GM12872 (cell line): Measurements from ENCODE around the gene CXCL1.

ENCODE experiments used
- CTCF ChIP-seq: IDR thresholded peaks from 3 replicates; pipeline ENCODE4 v1.5.1; 2011; ENCODE audit warnings: low read depth, mild to moderate bottlenecking, low read length, moderate library complexity; ENCODE audit not compliant: insufficient read depth

The CXCL1 gene

DNA sequence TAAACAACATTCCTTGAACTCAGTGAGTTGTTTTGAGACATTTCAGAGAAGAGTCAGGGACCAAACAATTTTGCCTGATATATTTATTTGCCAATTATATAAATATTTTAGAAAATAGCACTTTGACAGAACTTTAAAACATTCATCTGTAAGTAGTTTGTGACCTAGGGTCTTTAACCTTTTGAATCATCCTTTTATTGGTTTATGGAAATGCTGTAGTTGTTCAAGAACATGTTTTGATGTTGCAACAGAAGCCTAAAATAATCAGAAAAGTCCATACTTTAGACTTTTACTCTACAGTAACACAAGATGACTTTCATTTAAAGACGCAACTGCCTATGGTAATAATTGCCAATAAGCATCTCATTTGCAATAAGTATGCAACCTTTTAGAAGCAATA lies 43.0 kb downstream of the CXCL1 start:
- no peak for TF ChIP-seq CTCF

- TF ChIP-seq CTCF = no peak
These were observed 44.9 kb downstream of the CXCL1 start for GRCh38 chr4:73914071-73914470.

- no peak for TF ChIP-seq CTCF
These were observed 47.2 kb downstream of the CXCL1 start for GRCh38 chr4:73916172-73916925.

DNA sequence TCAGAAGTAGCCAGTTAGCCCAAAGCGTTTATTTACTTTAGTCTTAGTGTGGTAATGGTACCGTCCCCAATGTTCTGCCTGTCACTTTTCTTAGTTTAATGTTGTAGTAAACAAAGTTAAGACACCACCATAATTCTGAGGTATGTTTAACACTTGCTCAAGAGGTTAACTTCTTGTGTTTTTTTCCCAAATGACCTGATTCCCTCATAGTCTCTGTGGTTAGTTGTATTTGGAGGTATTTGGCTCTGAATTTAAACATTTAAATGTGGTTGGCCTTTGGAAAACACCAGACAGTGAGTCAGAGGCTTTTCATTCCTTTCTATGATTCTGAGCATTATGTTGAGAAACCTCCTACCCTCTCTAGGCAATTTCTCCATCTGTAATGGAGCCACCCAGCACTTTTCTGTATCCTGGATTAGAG lies 47.9 kb downstream of the CXCL1 start:
- TF ChIP-seq CTCF = no peak

DNA sequence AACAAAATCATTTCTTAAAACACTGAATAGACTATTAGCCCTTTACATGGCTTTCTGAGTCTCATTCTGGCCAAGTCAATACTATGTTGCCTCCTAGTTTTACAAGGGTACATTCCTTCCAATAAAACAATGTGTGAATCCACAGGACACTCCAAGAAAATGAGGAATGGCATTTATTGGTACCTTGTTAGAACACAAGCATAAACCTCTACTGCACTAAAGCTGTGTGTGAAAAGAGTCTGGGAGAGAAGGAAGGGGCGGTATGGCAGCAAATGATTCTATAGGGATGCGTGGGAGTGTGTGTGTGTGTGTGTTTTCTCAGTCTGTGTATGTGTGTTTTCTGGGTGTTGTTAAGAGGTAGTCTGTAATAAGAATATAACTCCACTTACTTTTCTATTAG lies 48.9 kb downstream of the CXCL1 start:
- no peak for TF ChIP-seq CTCF

- no peak for TF ChIP-seq CTCF
These were observed 50.5 kb downstream of the CXCL1 start for GRCh38 chr4:73919691-73920090.
